A673 (cell line): ENCODE measurements around the gene ULBP3.

Source experiments
- EZH2 ChIP-seq: fragments of 200-600 bp; sonication (generic); IDR thresholded peaks from 2 replicates; pipeline ENCODE4 v1.6.1; 2017; ENCODE audit warnings: borderline replicate concordance, low read depth, mild to moderate bottlenecking, mixed read lengths, antibody characterized with exemption, low read length; ENCODE audit not compliant: poor library complexity, severe bottlenecking
- TF ChIP-seq, protein P1 (sequence below): fragments of 300-800, 200-600 bp; sonication (generic); conservative IDR thresholded peaks from 2 replicates; pipeline ENCODE4 v1.5.1; 2017; ENCODE audit warnings: low read depth, mild to moderate bottlenecking, antibody characterized with exemption, low read length, moderate library complexity, mixed read lengths

DNA sequence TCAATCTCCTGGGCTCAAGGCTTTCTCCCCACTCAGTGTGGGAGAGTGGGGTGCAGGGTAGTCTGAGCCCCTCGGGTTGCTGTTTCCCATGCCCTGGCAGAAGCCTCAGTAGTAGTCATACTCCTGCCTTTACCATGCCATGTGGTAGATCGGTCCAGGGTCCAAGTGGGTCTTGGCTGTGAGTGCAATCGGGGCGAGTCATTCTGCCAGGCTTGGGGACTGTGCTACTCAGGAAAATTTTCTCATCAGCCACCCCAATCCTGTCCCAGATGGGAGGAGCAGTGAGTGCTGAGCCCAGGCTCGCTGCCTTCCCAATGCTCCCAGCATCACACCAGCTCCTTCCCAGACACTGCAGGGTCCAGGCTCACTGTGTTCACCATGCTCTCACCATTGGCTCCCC is 32.8 kb downstream of the ULBP3 start:
- TF ChIP-seq, protein P1, sequence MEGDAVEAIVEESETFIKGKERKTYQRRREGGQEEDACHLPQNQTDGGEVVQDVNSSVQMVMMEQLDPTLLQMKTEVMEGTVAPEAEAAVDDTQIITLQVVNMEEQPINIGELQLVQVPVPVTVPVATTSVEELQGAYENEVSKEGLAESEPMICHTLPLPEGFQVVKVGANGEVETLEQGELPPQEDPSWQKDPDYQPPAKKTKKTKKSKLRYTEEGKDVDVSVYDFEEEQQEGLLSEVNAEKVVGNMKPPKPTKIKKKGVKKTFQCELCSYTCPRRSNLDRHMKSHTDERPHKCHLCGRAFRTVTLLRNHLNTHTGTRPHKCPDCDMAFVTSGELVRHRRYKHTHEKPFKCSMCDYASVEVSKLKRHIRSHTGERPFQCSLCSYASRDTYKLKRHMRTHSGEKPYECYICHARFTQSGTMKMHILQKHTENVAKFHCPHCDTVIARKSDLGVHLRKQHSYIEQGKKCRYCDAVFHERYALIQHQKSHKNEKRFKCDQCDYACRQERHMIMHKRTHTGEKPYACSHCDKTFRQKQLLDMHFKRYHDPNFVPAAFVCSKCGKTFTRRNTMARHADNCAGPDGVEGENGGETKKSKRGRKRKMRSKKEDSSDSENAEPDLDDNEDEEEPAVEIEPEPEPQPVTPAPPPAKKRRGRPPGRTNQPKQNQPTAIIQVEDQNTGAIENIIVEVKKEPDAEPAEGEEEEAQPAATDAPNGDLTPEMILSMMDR, result no peak
- no peak for TF ChIP-seq EZH2
